Measurements from ENCODE around the gene TAX1BP3.

Gene TAX1BP3

DNA sequence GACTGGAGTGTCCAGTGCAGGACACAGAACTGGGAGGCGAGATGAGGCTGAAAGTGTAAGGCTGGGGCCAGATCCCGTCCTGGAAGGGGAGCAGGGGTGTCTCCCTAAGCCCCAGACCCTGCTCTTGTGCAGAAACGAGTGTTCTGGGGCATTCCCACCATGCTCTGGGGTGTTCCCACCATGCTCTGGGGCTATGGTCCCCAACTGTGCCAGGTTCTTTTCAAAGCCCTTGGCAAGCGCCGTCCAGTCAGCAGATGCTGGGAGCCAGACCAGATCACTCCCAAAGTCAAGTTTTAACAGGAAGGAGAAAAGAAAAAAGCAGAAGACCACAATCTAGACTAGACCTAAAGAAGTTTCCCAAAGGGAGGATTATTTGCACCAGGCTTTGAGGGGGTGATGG is 2.5 kb downstream of the TAX1BP3 start:
- no peak for DNase-seq (ENCODE audit: low read depth in 1 of 2, low spot score in 1 of 2)
- TF ChIP-seq, protein P1, sequence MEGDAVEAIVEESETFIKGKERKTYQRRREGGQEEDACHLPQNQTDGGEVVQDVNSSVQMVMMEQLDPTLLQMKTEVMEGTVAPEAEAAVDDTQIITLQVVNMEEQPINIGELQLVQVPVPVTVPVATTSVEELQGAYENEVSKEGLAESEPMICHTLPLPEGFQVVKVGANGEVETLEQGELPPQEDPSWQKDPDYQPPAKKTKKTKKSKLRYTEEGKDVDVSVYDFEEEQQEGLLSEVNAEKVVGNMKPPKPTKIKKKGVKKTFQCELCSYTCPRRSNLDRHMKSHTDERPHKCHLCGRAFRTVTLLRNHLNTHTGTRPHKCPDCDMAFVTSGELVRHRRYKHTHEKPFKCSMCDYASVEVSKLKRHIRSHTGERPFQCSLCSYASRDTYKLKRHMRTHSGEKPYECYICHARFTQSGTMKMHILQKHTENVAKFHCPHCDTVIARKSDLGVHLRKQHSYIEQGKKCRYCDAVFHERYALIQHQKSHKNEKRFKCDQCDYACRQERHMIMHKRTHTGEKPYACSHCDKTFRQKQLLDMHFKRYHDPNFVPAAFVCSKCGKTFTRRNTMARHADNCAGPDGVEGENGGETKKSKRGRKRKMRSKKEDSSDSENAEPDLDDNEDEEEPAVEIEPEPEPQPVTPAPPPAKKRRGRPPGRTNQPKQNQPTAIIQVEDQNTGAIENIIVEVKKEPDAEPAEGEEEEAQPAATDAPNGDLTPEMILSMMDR (IDR thresholded peaks at IDR 0.05; ENCODE audit: insufficient read depth, low read length), result no peak
- TF ChIP-seq GABPA (IDR thresholded peaks at IDR 0.05; ENCODE audit: low read depth), result no peak
- Histone ChIP-seq H3K27me3 (ENCODE audit: insufficient read depth, poor library complexity, severe bottlenecking) (no peaks in the 10 kb centered on the region), H3K27ac (replicated peaks) (no peak overlapping the region), H3K4me3 (replicated peaks; ENCODE audit: insufficient read depth, low read length) (no peak overlapping the region)

DNA sequence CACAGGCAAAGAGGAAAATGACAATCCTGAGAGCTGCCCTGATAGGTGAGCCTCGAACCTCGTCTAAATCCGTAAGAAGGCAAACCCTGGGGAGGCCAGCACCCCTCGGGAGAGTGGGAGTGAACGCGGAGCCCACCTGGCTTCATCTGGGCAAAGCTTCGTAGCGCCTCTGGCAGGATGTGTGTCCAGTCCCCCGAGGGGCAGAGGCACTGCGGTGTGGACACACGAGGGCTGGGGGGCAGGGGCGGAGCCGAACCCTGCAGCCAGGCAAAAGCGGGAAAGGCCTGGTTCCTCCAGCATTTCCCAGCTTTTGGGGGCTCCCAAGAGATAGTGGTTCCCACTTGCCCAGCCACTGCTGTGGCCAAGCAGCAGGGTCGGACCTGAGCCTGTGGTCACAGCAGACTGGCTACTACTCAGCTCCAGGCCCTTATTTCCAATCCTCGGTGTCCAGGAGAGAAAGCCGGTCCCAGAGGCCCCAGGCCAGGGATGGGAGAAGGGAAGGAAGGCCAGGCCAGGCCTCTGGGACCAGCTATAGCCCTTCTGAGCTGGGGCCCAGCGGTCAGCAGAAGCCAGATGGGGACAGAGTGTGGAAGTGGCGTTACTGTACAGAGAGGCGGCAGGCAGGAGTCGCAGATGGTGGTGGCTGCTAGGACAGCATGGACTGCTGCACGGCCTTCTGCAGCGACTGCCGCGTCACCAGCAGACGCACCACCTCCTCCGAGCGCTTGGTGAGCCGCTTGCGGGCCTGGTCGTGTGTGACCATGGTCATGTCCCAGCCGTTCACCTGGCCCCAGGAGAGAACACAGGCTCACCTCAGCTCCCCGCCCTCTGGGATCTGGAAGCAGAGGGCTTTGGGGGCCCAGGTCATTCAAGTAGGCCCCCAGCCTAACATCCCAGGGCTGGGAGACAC is 5.0 kb downstream of the TAX1BP3 start:
- no peak for DNase-seq (ENCODE audit: low read depth in 1 of 2, low spot score in 1 of 2)
- TF ChIP-seq POLR2AphosphoS5 (IDR thresholded peaks at IDR 0.05; ENCODE audit: low read depth), result no peak
- no peak for TF ChIP-seq SPI1 (IDR thresholded peaks at IDR 0.05; ENCODE audit: borderline replicate concordance, low read depth)
- no peak for TF ChIP-seq GABPA (IDR thresholded peaks at IDR 0.05; ENCODE audit: low read depth)
- TF ChIP-seq, protein P2, sequence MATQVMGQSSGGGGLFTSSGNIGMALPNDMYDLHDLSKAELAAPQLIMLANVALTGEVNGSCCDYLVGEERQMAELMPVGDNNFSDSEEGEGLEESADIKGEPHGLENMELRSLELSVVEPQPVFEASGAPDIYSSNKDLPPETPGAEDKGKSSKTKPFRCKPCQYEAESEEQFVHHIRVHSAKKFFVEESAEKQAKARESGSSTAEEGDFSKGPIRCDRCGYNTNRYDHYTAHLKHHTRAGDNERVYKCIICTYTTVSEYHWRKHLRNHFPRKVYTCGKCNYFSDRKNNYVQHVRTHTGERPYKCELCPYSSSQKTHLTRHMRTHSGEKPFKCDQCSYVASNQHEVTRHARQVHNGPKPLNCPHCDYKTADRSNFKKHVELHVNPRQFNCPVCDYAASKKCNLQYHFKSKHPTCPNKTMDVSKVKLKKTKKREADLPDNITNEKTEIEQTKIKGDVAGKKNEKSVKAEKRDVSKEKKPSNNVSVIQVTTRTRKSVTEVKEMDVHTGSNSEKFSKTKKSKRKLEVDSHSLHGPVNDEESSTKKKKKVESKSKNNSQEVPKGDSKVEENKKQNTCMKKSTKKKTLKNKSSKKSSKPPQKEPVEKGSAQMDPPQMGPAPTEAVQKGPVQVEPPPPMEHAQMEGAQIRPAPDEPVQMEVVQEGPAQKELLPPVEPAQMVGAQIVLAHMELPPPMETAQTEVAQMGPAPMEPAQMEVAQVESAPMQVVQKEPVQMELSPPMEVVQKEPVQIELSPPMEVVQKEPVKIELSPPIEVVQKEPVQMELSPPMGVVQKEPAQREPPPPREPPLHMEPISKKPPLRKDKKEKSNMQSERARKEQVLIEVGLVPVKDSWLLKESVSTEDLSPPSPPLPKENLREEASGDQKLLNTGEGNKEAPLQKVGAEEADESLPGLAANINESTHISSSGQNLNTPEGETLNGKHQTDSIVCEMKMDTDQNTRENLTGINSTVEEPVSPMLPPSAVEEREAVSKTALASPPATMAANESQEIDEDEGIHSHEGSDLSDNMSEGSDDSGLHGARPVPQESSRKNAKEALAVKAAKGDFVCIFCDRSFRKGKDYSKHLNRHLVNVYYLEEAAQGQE (IDR thresholded peaks at IDR 0.05; ENCODE audit: insufficient replicate concordance, low read depth), result no peak
- TF ChIP-seq, protein P1 (IDR thresholded peaks at IDR 0.05; ENCODE audit: insufficient read depth, low read length), result no peak
- no peak overlapping the region for H3K27ac ChIP-seq (replicated peaks)

DNA sequence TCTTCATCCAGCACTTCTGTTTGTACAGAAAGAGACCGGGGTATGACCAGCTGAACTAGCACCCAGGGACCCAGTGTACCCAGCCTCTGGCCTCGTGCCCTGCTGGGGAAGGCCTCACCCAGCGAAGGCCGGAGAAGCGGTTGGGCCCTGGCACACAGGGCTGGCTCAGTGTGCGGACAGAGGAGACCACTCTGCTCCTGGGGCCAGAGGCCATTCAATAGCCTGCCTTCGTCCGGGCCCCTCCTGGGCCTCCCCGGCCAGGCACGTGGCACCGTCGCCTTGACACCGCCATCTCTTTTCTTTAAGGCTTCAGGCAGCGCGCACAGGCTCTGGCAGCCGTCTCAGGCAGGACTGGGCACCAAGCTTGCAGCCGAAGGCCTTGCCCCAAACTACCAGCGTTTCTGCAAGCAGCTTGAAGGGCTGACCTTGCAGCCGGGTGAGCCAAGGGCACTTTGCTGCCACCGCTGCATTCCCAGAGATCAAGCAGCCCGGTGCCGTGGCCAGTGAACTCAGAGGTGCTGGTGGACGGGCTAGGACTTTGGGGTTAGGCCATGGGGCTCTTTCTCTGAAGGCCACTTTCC is 8.0 kb downstream of the TAX1BP3 start:
- Histone ChIP-seq H3K4me3 (replicated peaks; ENCODE audit: insufficient read depth, low read length) (no peak overlapping the region), H3K27ac (replicated peaks) (no peak overlapping the region)

More for the DNA sequence above, 5.0 kb downstream of the TAX1BP3 start:
- no peaks in the 10 kb centered on the region for H3K27me3 ChIP-seq (ENCODE audit: insufficient read depth, poor library complexity, severe bottlenecking)
- no peak overlapping the region for H3K4me3 ChIP-seq (replicated peaks; ENCODE audit: insufficient read depth, low read length)

More for the DNA sequence above, 8.0 kb downstream of the TAX1BP3 start:
- no peak for DNase-seq (ENCODE audit: low read depth in 1 of 2, low spot score in 1 of 2)
- TF ChIP-seq, protein P1 (IDR thresholded peaks at IDR 0.05; ENCODE audit: insufficient read depth, low read length), result no peak
- TF ChIP-seq POLR2AphosphoS5 (IDR thresholded peaks at IDR 0.05; ENCODE audit: low read depth), result no peak
- no peak for TF ChIP-seq SPI1 (IDR thresholded peaks at IDR 0.05; ENCODE audit: borderline replicate concordance, low read depth)
- TF ChIP-seq, protein P2 (IDR thresholded peaks at IDR 0.05; ENCODE audit: insufficient replicate concordance, low read depth), result no peak
- no peak for TF ChIP-seq GABPA (IDR thresholded peaks at IDR 0.05; ENCODE audit: low read depth)
- no peaks in the 10 kb centered on the region for H3K27me3 ChIP-seq (ENCODE audit: insufficient read depth, poor library complexity, severe bottlenecking)
